ENCODE measurements around the gene EFCAB8.
"Not testable (repeated sequence)": the region's sequence is repeated elsewhere in the genome, so short reads cannot be mapped to it uniquely, and the experiment has no call there.

The EFCAB8 gene

GRCh38 chr20:32891926-32892660 is 33.4 kb downstream of the EFCAB8 start:
- no peak for DNase-seq

GRCh38 chr20:32893263-32894025 is 34.7 kb downstream of the EFCAB8 start:
- no peak for DNase-seq

GRCh38 chr20:32894026-32894483 is 35.3 kb downstream of the EFCAB8 start:
- DNase-seq = no peak

GRCh38 chr20:32894711-32895355 is 36.1 kb downstream of the EFCAB8 start:
- DNase-seq = no peak

GRCh38 chr20:32896521-32897280 is 38.0 kb downstream of the EFCAB8 start:
- no peak for DNase-seq

- no peak for DNase-seq
Observed at GRCh38 chr20:32898729-32899128, 40.0 kb downstream of the EFCAB8 start.

- DNase-seq = peak; percentile 28
Observed at GRCh38 chr20:32902456-32903420, 44.0 kb downstream of the EFCAB8 start.

GRCh38 chr20:32903666-32904175 is 45.0 kb downstream of the EFCAB8 start:
- DNase-seq = no peak

- not testable (repeated sequence) for DNase-seq
Observed at GRCh38 chr20:32904678-32905077, 46.0 kb downstream of the EFCAB8 start.

GRCh38 chr20:32906200-32906599 is 47.5 kb downstream of the EFCAB8 start:
- DNase-seq = no peak

GRCh38 chr20:32906871-32907495 is 48.3 kb downstream of the EFCAB8 start:
- DNase-seq = no peak

GRCh38 chr20:32907886-32908285 is 49.2 kb downstream of the EFCAB8 start:
- no peak for DNase-seq

GRCh38 chr20:32908334-32909292 is 49.9 kb downstream of the EFCAB8 start:
- DNase-seq = no peak

GRCh38 chr20:32909451-32909850 is 50.7 kb downstream of the EFCAB8 start:
- no peak for DNase-seq

- no peak for DNase-seq
Observed at GRCh38 chr20:32909896-32910571, 51.3 kb downstream of the EFCAB8 start.

- no peak for DNase-seq
Observed at GRCh38 chr20:32911355-32911754, 52.6 kb downstream of the EFCAB8 start.

- DNase-seq = no peak
Observed at GRCh38 chr20:32912688-32913087, 54.0 kb downstream of the EFCAB8 start.

- no peak for DNase-seq
Observed at GRCh38 chr20:32914031-32914430, 55.3 kb downstream of the EFCAB8 start.

Data from NCI-H1105 (cell line).